WTC11 (cell line): Measurements from ENCODE around the gene TMX4. TPM values are rescaled to one million over a fixed set of nuclear protein-coding genes. Genes with fewer than 3 reads are reported as not detected.

Experiments
- ATAC-seq: fragments of 200-7000 bp; cut with Tn5 transposase; 2 replicates; pipeline ENCODE4 v1.10.0; 2021; ENCODE audit warnings: mild to moderate bottlenecking, moderate library complexity
- CTCF ChIA-PET: fragments of 300-600 bp; sonication (Branson Sonifier 250); formaldehyde crosslinking; loops from one replicate; lab custom pipeline; 2021; ENCODE audit warnings: antibody characterized with exemption; lab: Charles Lee
- POLR2A ChIA-PET: fragments of 350-600 bp; sonication (Branson Sonifier 250); formaldehyde crosslinking; loops from one replicate; lab custom pipeline; 2021; ENCODE audit warnings: antibody characterized with exemption; lab: Charles Lee
- DNase-seq: peaks from one replicate; pipeline ENCODE4 v3.0.0; 2021; ENCODE audit warnings: low spot score
- H3K27ac Mint-ChIP-seq: 2 replicates; pipeline ENCODE4 v1.8.0; 2021; ENCODE audit warnings: mixed read lengths
- H3K27me3 Mint-ChIP-seq: 2 replicates; pipeline ENCODE4 v1.8.0; 2021; ENCODE audit warnings: low read depth, mild to moderate bottlenecking, moderate library complexity, mixed read lengths
- H3K36me3 Mint-ChIP-seq: 2 replicates; pipeline ENCODE4 v1.8.0; 2021; ENCODE audit warnings: mixed read lengths
- H3K4me1 Mint-ChIP-seq: 2 replicates; pipeline ENCODE4 v1.8.0; 2022; ENCODE audit warnings: mixed read lengths
- H3K4me3 Mint-ChIP-seq: 2 replicates; pipeline ENCODE4 v1.8.0; 2021; ENCODE audit warnings: mild to moderate bottlenecking, moderate library complexity, mixed read lengths
- H3K9me3 Mint-ChIP-seq: 2 replicates; pipeline ENCODE4 v1.8.0; 2021; ENCODE audit warnings: mixed read lengths
- CREB1 ChIP-seq: sonication (generic); formaldehyde crosslinking; IDR thresholded peaks from 2 replicates; pipeline ENCODE4 v1.8.0; 2023; ENCODE audit warnings: mild to moderate bottlenecking, missing genetic modification reagents
- E2F4 ChIP-seq: sonication (generic); formaldehyde crosslinking; IDR thresholded peaks from 2 replicates; pipeline ENCODE4 v1.8.1; 2022; ENCODE audit warnings: low read depth, mild to moderate bottlenecking, moderate library complexity, missing genetic modification reagents, borderline replicate concordance
- ESRRA ChIP-seq: sonication (generic); formaldehyde crosslinking; IDR thresholded peaks from 2 replicates; pipeline ENCODE4 v1.8.1; 2022; ENCODE audit warnings: mild to moderate bottlenecking, missing genetic modification reagents, borderline replicate concordance
- ETV6 ChIP-seq: sonication (generic); formaldehyde crosslinking; IDR thresholded peaks from 2 replicates; pipeline ENCODE4 v1.8.1; 2022; ENCODE audit warnings: mild to moderate bottlenecking, missing genetic modification reagents
- FOXK1 ChIP-seq: sonication (generic); formaldehyde crosslinking; IDR thresholded peaks from 2 replicates; pipeline ENCODE4 v1.8.0; 2022; ENCODE audit warnings: mild to moderate bottlenecking, moderate library complexity, missing genetic modification reagents
- GTF2I ChIP-seq: fragments of 250-450 bp; sonication (Bioruptor Pico); conservative IDR thresholded peaks from 2 replicates; pipeline ENCODE4 v1.4.0; 2021; ENCODE audit warnings: mild to moderate bottlenecking
- KAT7 ChIP-seq: sonication (generic); formaldehyde crosslinking; IDR thresholded peaks from 2 replicates; pipeline ENCODE4 v1.8.1; 2023; ENCODE audit warnings: missing genetic modification reagents, mild to moderate bottlenecking, borderline replicate concordance
- MYBL2 ChIP-seq: sonication (generic); formaldehyde crosslinking; IDR thresholded peaks from 2 replicates; pipeline ENCODE4 v1.8.1; 2023; ENCODE audit warnings: mild to moderate bottlenecking, moderate library complexity, missing genetic modification reagents
- NFATC4 ChIP-seq: fragments of 250-450 bp; sonication (Bioruptor Pico); IDR thresholded peaks from 2 replicates; pipeline ENCODE4 v1.9.0; 2021; ENCODE audit warnings: mild to moderate bottlenecking
- OVOL2 ChIP-seq: fragments of 250-450 bp; sonication (Bioruptor Pico); IDR thresholded peaks from 2 replicates; pipeline ENCODE4 v1.9.0; 2021; ENCODE audit warnings: mild to moderate bottlenecking, borderline replicate concordance
- SMAD4 ChIP-seq: sonication (generic); formaldehyde crosslinking; IDR thresholded peaks from 2 replicates; pipeline ENCODE4 v1.8.0; 2022; ENCODE audit warnings: mild to moderate bottlenecking, missing genetic modification reagents
- SOX15 ChIP-seq: fragments of 250-450 bp; sonication (Bioruptor Pico); IDR thresholded peaks from 2 replicates; pipeline ENCODE4 v1.9.0; 2021; ENCODE audit warnings: mild to moderate bottlenecking
- TCF7 ChIP-seq: sonication (generic); formaldehyde crosslinking; IDR thresholded peaks from 2 replicates; pipeline ENCODE4 v1.8.0; 2022; ENCODE audit warnings: mild to moderate bottlenecking, low read depth, missing genetic modification reagents, moderate library complexity
- ZBTB21 ChIP-seq: sonication (generic); formaldehyde crosslinking; IDR thresholded peaks from 2 replicates; pipeline ENCODE4 v1.8.1; 2023; ENCODE audit warnings: mild to moderate bottlenecking, missing genetic modification reagents, borderline replicate concordance
- ZNF121 ChIP-seq: sonication (generic); formaldehyde crosslinking; IDR thresholded peaks from 2 replicates; pipeline ENCODE4 v1.8.0; 2023; ENCODE audit warnings: missing genetic modification reagents
- ZNF138 ChIP-seq: sonication (generic); formaldehyde crosslinking; conservative IDR thresholded peaks from 2 replicates; pipeline ENCODE4 v1.8.1; 2022; ENCODE audit warnings: mild to moderate bottlenecking, moderate library complexity, missing genetic modification reagents
- ZNF532 ChIP-seq: fragments of 250-450 bp; sonication (Bioruptor Pico); IDR thresholded peaks from 2 replicates; pipeline ENCODE4 v1.9.0; 2021; ENCODE audit warnings: mild to moderate bottlenecking, borderline replicate concordance
- total RNA-seq: library from RNA; stranded (reverse); gene quantifications from 3 replicates; pipeline ENCODE4 v1.2.3, GENCODE V29; 2021
- TF ChIP-seq, protein P1 (sequence below): fragments of 250-450 bp; sonication (Bioruptor Pico); conservative IDR thresholded peaks from 2 replicates; pipeline ENCODE4 v1.9.0; 2021; ENCODE audit warnings: mild to moderate bottlenecking
- TF ChIP-seq, protein P2 (sequence below): sonication (generic); formaldehyde crosslinking; IDR thresholded peaks from 2 replicates; pipeline ENCODE4 v1.8.1; 2023; ENCODE audit warnings: mild to moderate bottlenecking, missing genetic modification reagents, moderate library complexity
- TF ChIP-seq, protein P3 (sequence below): fragments of 250-450 bp; sonication (Bioruptor Pico); IDR thresholded peaks from 2 replicates; pipeline ENCODE4 v2.1.2; 2022; ENCODE audit warnings: mild to moderate bottlenecking, moderate library complexity
- TF ChIP-seq, protein P4 (sequence below): fragments of 250-450 bp; sonication (Bioruptor Pico); IDR thresholded peaks from 2 replicates; pipeline ENCODE4 v1.9.0; 2021; ENCODE audit warnings: mild to moderate bottlenecking
- TF ChIP-seq, protein P5 (sequence below): sonication (generic); formaldehyde crosslinking; IDR thresholded peaks from 2 replicates; pipeline ENCODE4 v1.8.0; 2022; ENCODE audit warnings: mild to moderate bottlenecking, missing genetic modification reagents

The TMX4 gene
- total RNA-seq, 1 experiment from 2014 or later, result 9.8 TPM

DNA sequence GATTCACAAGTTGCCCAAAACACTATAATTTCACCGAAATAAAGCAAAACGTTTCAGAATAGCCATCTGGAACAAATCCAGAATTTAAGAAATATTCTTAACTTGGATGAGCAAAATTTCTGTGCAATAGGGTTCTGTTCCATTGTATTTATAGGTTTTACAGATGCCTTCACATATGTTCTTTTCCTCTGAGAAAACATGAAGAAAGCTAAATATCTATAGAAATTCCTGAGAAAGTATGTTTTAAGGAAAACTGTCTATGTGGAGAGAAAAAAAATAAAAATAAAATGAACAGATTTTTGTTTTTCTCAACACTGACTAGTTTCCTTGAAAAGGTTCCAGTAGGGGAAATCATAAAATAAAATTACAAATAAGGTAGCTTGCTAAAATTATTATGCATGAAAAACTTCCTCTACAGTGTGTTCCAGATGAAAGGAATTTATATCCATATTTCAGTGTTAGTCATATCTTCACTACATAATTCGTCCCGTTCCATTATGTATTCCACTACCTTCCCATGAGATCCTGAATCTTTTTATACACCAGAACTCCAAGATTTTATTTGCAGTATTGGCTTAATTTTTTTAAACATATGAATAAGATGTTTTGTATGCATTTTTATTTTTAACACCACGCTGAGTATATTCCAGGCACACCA is 42.4 kb upstream of the TMX4 start (continued):
- TF ChIP-seq ZNF532 (CRISPR knock-in tag) (no peak), MYBL2 (CRISPR knock-in tag) (no peak), TCF7 (no peak), GTF2I (CRISPR knock-in tag) (no peak), KAT7 (CRISPR knock-in tag) (no peak), ZNF121 (no peak), ZNF138 (no peak)
- TF ChIP-seq, protein P1, sequence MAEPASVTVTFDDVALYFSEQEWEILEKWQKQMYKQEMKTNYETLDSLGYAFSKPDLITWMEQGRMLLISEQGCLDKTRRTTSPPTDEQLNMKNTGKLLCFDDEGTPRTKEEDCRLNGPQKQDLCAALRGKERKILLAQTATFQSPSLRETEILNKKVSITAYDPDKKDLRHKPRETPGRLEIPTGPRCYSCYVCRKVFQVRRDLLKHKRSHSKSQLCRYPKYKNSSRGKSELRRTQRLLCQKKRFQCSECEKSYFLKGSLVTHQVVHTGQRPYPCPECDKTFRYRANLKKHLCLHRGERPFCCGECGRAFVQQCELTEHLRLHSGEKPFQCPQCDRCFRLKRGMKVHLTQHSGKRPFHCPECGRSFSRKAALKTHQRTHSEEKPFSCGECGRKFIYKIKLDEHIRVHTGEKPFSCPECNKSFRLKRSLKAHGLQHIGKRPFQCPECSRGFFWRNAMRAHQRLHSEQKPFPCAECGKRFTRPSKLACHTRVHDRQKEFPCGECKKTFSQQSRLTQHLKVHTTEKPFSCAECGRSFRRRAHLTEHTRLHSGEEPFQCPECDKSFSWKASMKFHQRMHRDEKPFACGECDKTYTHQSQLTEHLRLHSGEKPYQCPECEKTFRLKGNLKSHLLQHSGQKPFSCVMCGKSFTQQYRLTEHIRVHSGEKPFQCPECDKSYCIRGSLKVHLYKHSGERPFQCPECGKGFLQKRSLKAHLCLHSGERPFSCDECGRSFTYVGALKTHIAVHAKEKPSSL (CRISPR knock-in tag), result no peak
- TF ChIP-seq, protein P2, sequence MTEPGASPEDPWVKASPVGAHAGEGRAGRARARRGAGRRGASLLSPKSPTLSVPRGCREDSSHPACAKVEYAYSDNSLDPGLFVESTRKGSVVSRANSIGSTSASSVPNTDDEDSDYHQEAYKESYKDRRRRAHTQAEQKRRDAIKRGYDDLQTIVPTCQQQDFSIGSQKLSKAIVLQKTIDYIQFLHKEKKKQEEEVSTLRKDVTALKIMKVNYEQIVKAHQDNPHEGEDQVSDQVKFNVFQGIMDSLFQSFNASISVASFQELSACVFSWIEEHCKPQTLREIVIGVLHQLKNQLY (CRISPR knock-in tag), result no peak
- TF ChIP-seq, protein P3, sequence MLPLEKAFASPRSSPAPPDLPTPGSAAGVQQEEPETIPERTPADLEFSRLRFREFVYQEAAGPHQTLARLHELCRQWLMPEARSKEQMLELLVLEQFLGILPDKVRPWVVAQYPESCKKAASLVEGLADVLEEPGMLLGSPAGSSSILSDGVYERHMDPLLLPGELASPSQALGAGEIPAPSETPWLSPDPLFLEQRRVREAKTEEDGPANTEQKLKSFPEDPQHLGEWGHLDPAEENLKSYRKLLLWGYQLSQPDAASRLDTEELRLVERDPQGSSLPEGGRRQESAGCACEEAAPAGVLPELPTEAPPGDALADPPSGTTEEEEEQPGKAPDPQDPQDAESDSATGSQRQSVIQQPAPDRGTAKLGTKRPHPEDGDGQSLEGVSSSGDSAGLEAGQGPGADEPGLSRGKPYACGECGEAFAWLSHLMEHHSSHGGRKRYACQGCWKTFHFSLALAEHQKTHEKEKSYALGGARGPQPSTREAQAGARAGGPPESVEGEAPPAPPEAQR, result no peak
- TF ChIP-seq, all 79 proteins: peak for 0

DNA sequence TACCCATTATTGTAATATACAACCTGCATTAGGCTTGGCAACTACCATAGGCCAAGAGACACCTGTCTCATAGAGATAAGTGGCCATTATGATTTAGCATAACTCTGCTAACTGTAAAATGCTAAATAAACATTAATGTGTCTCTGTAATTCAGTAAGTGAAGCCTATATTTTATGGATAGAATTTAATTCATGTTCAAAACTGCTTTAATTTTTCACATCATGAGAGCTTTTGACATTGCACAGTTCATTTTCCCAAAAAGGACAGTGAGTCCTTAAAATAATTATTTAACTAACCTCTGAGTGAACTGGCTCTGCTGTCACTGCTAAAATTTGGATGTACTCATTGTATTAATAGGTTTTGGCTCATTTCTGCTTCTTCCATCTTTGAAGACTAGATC is 41.4 kb upstream of the TMX4 start:
- CTCF ChIA-PET, result no interaction called here
- Mint-ChIP-seq H3K4me1 (no peaks in the 10 kb centered on the region), H3K9me3 (no peaks in the 10 kb centered on the region), H3K36me3 (no peaks in the 10 kb centered on the region), H3K27ac (no peak overlapping the region), H3K4me3 (no peak overlapping the region), H3K27me3 (peaks cover 3% of the 10 kb centered on the region; the same call in 1 of the 2 replicates)
- POLR2A ChIA-PET, result no interaction called here
- TF ChIP-seq OVOL2 (CRISPR knock-in tag), result no peak
- TF ChIP-seq NFATC4 (CRISPR knock-in tag), result no peak
- TF ChIP-seq SMAD4 (CRISPR knock-in tag), result no peak
- no peak for TF ChIP-seq ESRRA (CRISPR knock-in tag)
- no peak for TF ChIP-seq ETV6 (CRISPR knock-in tag)
- TF ChIP-seq, protein P4, sequence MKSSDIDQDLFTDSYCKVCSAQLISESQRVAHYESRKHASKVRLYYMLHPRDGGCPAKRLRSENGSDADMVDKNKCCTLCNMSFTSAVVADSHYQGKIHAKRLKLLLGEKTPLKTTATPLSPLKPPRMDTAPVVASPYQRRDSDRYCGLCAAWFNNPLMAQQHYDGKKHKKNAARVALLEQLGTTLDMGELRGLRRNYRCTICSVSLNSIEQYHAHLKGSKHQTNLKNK (CRISPR knock-in tag), result no peak
- TF ChIP-seq, protein P5, sequence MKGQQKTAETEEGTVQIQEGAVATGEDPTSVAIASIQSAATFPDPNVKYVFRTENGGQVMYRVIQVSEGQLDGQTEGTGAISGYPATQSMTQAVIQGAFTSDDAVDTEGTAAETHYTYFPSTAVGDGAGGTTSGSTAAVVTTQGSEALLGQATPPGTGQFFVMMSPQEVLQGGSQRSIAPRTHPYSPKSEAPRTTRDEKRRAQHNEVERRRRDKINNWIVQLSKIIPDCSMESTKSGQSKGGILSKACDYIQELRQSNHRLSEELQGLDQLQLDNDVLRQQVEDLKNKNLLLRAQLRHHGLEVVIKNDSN (CRISPR knock-in tag), result no peak
- no peak for TF ChIP-seq SOX15 (CRISPR knock-in tag)
- TF ChIP-seq CREB1 (CRISPR knock-in tag), result no peak
- no peak for TF ChIP-seq E2F4 (CRISPR knock-in tag)
- no peak for TF ChIP-seq FOXK1
- TF ChIP-seq ZBTB21 (CRISPR knock-in tag), result no peak
- ATAC-seq (no peak), DNase-seq (no peak)
